Activated CD4-positive, alpha-beta T cell treated with anti-CD3 and anti-CD28 coated beads, Interleukin-2, amount 10 ng/mL, durations not matched to agents 7 days and 5 days (primary cell): Measurements from ENCODE around the gene STAM2. TPM values are rescaled to one million over a fixed set of nuclear protein-coding genes. Genes with fewer than 3 reads are reported as not detected.
"Not testable (repeated sequence)": the region's sequence is repeated elsewhere in the genome, so short reads cannot be mapped to it uniquely, and the experiment has no call there.

Experiments
- CTCF ChIA-PET: fragments of 350-600 bp; sonication (Branson Sonifier 250); formaldehyde crosslinking; loops from one replicate; lab custom pipeline; 2021; ENCODE audit warnings: antibody characterized with exemption; lab: Charles Lee
- POLR2A ChIA-PET: fragments of 350-600 bp; sonication (Branson Sonifier 250); formaldehyde crosslinking; loops from one replicate; lab custom pipeline; 2021; ENCODE audit warnings: antibody characterized with exemption; lab: Charles Lee
- DNase-seq: peaks from one replicate; pipeline ENCODE4 v3.0.0-alpha.2; 2020
- H3K27ac Mint-ChIP-seq: one replicate; pipeline ENCODE4 v1.8.0; 2021; ENCODE audit warnings: mild to moderate bottlenecking, moderate library complexity, mixed read lengths
- H3K27me3 Mint-ChIP-seq: one replicate; pipeline ENCODE4 v1.8.0; 2021; ENCODE audit warnings: mixed read lengths
- H3K36me3 Mint-ChIP-seq: one replicate; pipeline ENCODE4 v1.8.0; 2021; ENCODE audit warnings: low read depth, mixed read lengths
- H3K4me1 Mint-ChIP-seq: one replicate; pipeline ENCODE4 v1.8.0; 2021; ENCODE audit warnings: mixed read lengths
- H3K4me3 Mint-ChIP-seq: one replicate; pipeline ENCODE4 v1.8.0; 2021; ENCODE audit warnings: mild to moderate bottlenecking, moderate library complexity, mixed read lengths
- H3K9me3 Mint-ChIP-seq: one replicate; pipeline ENCODE4 v1.8.0; 2021; ENCODE audit warnings: mixed read lengths
- total RNA-seq, 2 experiments: library from RNA; stranded (reverse); gene quantifications; one replicate each; pipeline ENCODE4 v1.2.3, GENCODE V29; 2021

STAM2 gene
- total RNA-seq = 10 to 100 TPM; 16.5 to 20.1 TPM

- ChIA-PET POLR2A (interaction anchor here (0.6 kb wide), 2 partner anchors 324 to 454 kb away, joined by 3 read pairs; no protein-coding TSS in a partner anchor), CTCF (interaction anchor here (0.5 to 2.2 kb wide), 22 partner anchors 8 to 757 kb away, joined by 3 to 18 read pairs (median 4); partner anchors contain the start of gene PRPF40A)
- peak; percentile 92 for DNase-seq
- Mint-ChIP-seq H3K36me3 (peaks cover 6% of the 10 kb centered on the region), H3K27me3 (no peaks in the 10 kb centered on the region), H3K4me3 (peak within 1 kb of the TSS; percentile 97), H3K9me3 (no peaks in the 10 kb centered on the region), H3K4me1 (peaks cover 34% of the 10 kb centered on the region), H3K27ac (peak within 1 kb of the TSS; percentile 100)
Observed at GRCh38 chr2:152175368-152176112, at the start of gene STAM2. Gene STAM2 (minus strand): TSS chr2:152175763. CDS start chr2:152175642, 121 bp downstream.

GRCh38 chr2:152223977-152224376 is 48.4 kb upstream of the STAM2 start:
- DNase-seq = no peak
- Mint-ChIP-seq H3K4me3 (no peak overlapping the region), H3K27me3 (peaks cover 18% of the 10 kb centered on the region), H3K27ac (no peak overlapping the region), H3K9me3 (no peaks in the 10 kb centered on the region), H3K36me3 (no peaks in the 10 kb centered on the region), H3K4me1 (no peaks in the 10 kb centered on the region)
- ChIA-PET CTCF (no interaction called here), POLR2A (no interaction called here)

- H3K36me3 Mint-ChIP-seq = no peaks in the 10 kb centered on the region
Observed at GRCh38 chr2:152222975-152223637, 47.5 kb upstream of the STAM2 start.

GRCh38 chr2:152221839-152222238 is 46.3 kb upstream of the STAM2 start:
- H3K27ac Mint-ChIP-seq = no peak overlapping the region
- POLR2A ChIA-PET = no interaction called here
- no peaks in the 10 kb centered on the region for H3K36me3 Mint-ChIP-seq
- peaks cover 17% of the 10 kb centered on the region for H3K27me3 Mint-ChIP-seq
- CTCF ChIA-PET = no interaction called here
- no peak for DNase-seq
- no peak overlapping the region for H3K4me3 Mint-ChIP-seq
- H3K4me1 Mint-ChIP-seq = no peaks in the 10 kb centered on the region
- no peaks in the 10 kb centered on the region for H3K9me3 Mint-ChIP-seq

More at GRCh38 chr2:152222975-152223637, 47.5 kb upstream of the STAM2 start:
- POLR2A ChIA-PET = no interaction called here
- Mint-ChIP-seq H3K27ac (no peak overlapping the region), H3K9me3 (no peaks in the 10 kb centered on the region), H3K4me1 (no peaks in the 10 kb centered on the region), H3K27me3 (peaks cover 18% of the 10 kb centered on the region), H3K4me3 (no peak overlapping the region)
- no peak for DNase-seq
- CTCF ChIA-PET = no interaction called here

GRCh38 chr2:152219077-152219828 is 43.7 kb upstream of the STAM2 start:
- DNase-seq = no peak
- Mint-ChIP-seq H3K4me1 (no peaks in the 10 kb centered on the region), H3K4me3 (no peak overlapping the region), H3K36me3 (no peaks in the 10 kb centered on the region), H3K27me3 (peaks cover 11% of the 10 kb centered on the region), H3K27ac (no peak overlapping the region), H3K9me3 (no peaks in the 10 kb centered on the region)
- ChIA-PET POLR2A (no interaction called here), CTCF (no interaction called here)

GRCh38 chr2:152201466-152201830 is 25.9 kb upstream of the STAM2 start:
- Mint-ChIP-seq H3K27me3 (peaks cover 11% of the 10 kb centered on the region), H3K27ac (no peak overlapping the region), H3K9me3 (no peaks in the 10 kb centered on the region), H3K36me3 (no peaks in the 10 kb centered on the region), H3K4me1 (peaks cover 4% of the 10 kb centered on the region), H3K4me3 (no peak overlapping the region)
- ChIA-PET CTCF (interaction anchor here (0.9 kb wide), 1 partner anchor 259 kb away, joined by 3 read pairs; no protein-coding TSS in a partner anchor), POLR2A (no interaction called here)
- DNase-seq = no peak

GRCh38 chr2:152200565-152201465 is 25.3 kb upstream of the STAM2 start:
- no peak for DNase-seq
- POLR2A ChIA-PET = no interaction called here
- H3K36me3 Mint-ChIP-seq = no peaks in the 10 kb centered on the region
- peaks cover 15% of the 10 kb centered on the region for H3K27me3 Mint-ChIP-seq
- no peak overlapping the region for H3K4me3 Mint-ChIP-seq
- CTCF ChIA-PET = no interaction called here
- H3K4me1 Mint-ChIP-seq = peaks cover 4% of the 10 kb centered on the region
- no peak overlapping the region for H3K27ac Mint-ChIP-seq
- no peaks in the 10 kb centered on the region for H3K9me3 Mint-ChIP-seq

DNA sequence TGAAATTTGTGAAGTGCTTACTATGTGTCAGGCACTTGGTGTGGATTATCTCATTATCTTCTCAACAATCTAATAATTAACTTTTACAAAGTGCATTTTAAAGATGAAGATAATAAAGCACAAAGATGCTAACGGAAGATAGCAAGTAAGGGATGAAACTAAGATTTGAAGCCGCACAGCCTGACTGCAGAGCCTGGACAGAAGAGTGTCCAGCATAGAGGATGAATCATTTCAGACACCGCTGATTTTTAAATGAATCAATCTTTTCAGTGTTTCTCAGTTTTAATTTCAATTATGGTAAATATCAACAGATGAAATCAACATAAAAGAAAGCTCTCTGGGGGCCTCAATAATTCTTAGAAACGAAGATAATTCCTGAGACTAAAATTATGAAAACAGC is 24.5 kb upstream of the STAM2 start:
- no peak for DNase-seq
- Mint-ChIP-seq H3K27me3 (peaks cover 17% of the 10 kb centered on the region), H3K9me3 (no peaks in the 10 kb centered on the region), H3K27ac (no peak overlapping the region), H3K4me1 (peaks cover 4% of the 10 kb centered on the region), H3K36me3 (no peaks in the 10 kb centered on the region), H3K4me3 (no peak overlapping the region)
- ChIA-PET CTCF (no interaction called here), POLR2A (no interaction called here)

GRCh38 chr2:152198499-152198898 is 22.9 kb upstream of the STAM2 start:
- H3K27me3 Mint-ChIP-seq = peaks cover 12% of the 10 kb centered on the region
- no peak overlapping the region for H3K27ac Mint-ChIP-seq
- H3K4me1 Mint-ChIP-seq = no peaks in the 10 kb centered on the region
- no peak overlapping the region for H3K4me3 Mint-ChIP-seq
- ChIA-PET POLR2A (no interaction called here), CTCF (no interaction called here)
- DNase-seq = no peak
- no peaks in the 10 kb centered on the region for H3K9me3 Mint-ChIP-seq
- H3K36me3 Mint-ChIP-seq = no peaks in the 10 kb centered on the region

- H3K36me3 Mint-ChIP-seq, DNase-seq, H3K9me3 Mint-ChIP-seq: not testable (repeated sequence)
Observed at GRCh38 chr2:152197508-152198284, 22.1 kb upstream of the STAM2 start.

DNA sequence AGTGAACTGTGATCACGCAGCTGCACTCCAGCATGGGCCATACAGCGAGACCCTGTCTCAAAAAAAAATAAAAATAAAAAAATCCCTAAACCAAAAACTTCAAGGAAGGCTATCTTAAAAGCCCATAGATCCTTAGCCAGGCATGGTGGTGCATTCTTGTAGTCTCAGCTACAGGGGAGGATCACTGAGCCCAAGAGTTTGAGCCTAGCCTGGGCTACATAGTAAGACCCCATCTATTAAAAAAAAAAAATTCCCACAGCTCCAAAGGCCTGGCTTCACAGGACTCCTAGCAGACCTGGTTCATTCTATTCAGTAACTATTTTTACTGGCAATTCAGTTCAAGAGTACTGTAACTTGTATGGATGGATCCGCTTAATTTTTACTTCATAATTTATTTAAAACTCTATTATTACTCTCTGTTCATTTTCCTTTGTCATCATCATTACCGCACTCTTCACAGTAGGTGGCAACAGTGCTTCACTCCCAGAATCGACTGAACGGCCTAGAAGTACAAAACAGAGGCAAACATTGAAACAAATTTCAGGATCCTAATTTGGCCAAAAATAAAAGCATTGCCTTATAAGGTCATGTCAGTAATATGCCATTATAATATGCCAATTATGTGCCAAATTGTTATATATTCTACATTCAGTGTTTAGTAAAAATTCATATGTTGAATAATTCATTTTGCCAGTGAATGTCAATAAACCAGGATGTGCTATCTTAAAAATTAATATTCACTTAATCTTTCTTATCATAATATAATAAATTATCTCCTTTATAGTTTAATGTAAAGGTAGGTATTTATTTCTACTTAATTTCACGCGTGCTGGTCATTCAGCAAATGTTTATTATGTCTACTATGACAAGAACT is 14.3 kb upstream of the STAM2 start:
- no peaks in the 10 kb centered on the region for H3K9me3 Mint-ChIP-seq
- POLR2A ChIA-PET = no interaction called here
- peaks cover 7% of the 10 kb centered on the region for H3K27me3 Mint-ChIP-seq
- DNase-seq = peak; percentile 34
- no peak overlapping the region for H3K4me3 Mint-ChIP-seq
- H3K27ac Mint-ChIP-seq = no peak overlapping the region
- CTCF ChIA-PET = interaction anchor here (0.6 to 1.3 kb wide), 2 partner anchors 38 to 446 kb away, joined by 3 to 5 read pairs; no protein-coding TSS in a partner anchor
- H3K4me1 Mint-ChIP-seq = peaks cover 8% of the 10 kb centered on the region
- H3K36me3 Mint-ChIP-seq = no peaks in the 10 kb centered on the region

More at GRCh38 chr2:152197508-152198284, 22.1 kb upstream of the STAM2 start:
- H3K27ac Mint-ChIP-seq, CTCF ChIA-PET, POLR2A ChIA-PET, H3K4me1 Mint-ChIP-seq, H3K4me3 Mint-ChIP-seq: not testable (repeated sequence)
- peaks cover 12% of the 10 kb centered on the region for H3K27me3 Mint-ChIP-seq
